Neural cell (in vitro differentiated cells): Measurements from ENCODE around the gene ASIC2. TPM values are rescaled to one million over a fixed set of nuclear protein-coding genes. Genes with fewer than 3 reads are reported as not detected.

Experiments used
- H2AFZ ChIP-seq: fragments of 200-600, 300-800 bp; sonication (generic), shearing (Covaris generic); 2 replicates; pipeline ENCODE4 v1.6.0; 2014; ENCODE audit warnings: low read depth, mild to moderate bottlenecking, antibody characterized with exemption, low read length, moderate library complexity
- H3F3A ChIP-seq: fragments of 200-600 bp; shearing (Covaris generic); 2 replicates; pipeline ENCODE4 v1.6.1; 2016; ENCODE audit warnings: mild to moderate bottlenecking, moderate library complexity, mixed read lengths, antibody characterized with exemption, low read length; ENCODE audit not compliant: insufficient read depth, poor library complexity, severe bottlenecking
- H3K27ac ChIP-seq: fragments of 200-600, 300-800 bp; sonication (generic), shearing (Covaris generic); 2 replicates; pipeline ENCODE4 v1.5.1; 2014; ENCODE audit warnings: mild to moderate bottlenecking, low read length, moderate library complexity
- H3K27me3 ChIP-seq: fragments of 300-800, 200-600 bp; sonication (generic), shearing (Covaris generic); 2 replicates; pipeline ENCODE4 v1.6.0; 2014; ENCODE audit warnings: mild to moderate bottlenecking, low read depth, low read length, moderate library complexity; ENCODE audit not compliant: insufficient read depth
- H3K36me3 ChIP-seq: fragments of 300-800, 200-600 bp; sonication (generic), shearing (Covaris generic); 2 replicates; pipeline ENCODE4 v1.5.1; 2014; ENCODE audit warnings: mild to moderate bottlenecking, antibody characterized with exemption, low read length, moderate library complexity; ENCODE audit not compliant: insufficient read depth
- H3K4me2 ChIP-seq: fragments of 300-800, 200-600 bp; sonication (generic), shearing (Covaris generic); 2 replicates; pipeline ENCODE4 v1.6.0; 2014; ENCODE audit warnings: mild to moderate bottlenecking, low read length
- H3K4me3 ChIP-seq: fragments of 300-800, 200-600 bp; sonication (generic), shearing (Covaris generic); 2 replicates; pipeline ENCODE4 v1.5.1; 2014; ENCODE audit warnings: mild to moderate bottlenecking, low read length, moderate library complexity
- H3K79me2 ChIP-seq: fragments of 200-600 bp; shearing (Covaris generic); replicated peaks from 2 replicates; pipeline ENCODE4 v1.6.0; 2014; ENCODE audit warnings: mild to moderate bottlenecking, low read length, moderate library complexity; ENCODE audit not compliant: insufficient read depth
- H3K9ac ChIP-seq: fragments of 300-800, 200-600 bp; sonication (generic), shearing (Covaris generic); 2 replicates; pipeline ENCODE4 v1.6.1; 2016; ENCODE audit warnings: mild to moderate bottlenecking, low read length, mixed read lengths
- H3K9me2 ChIP-seq: fragments of 200-600 bp; shearing (Covaris generic); 2 replicates; pipeline ENCODE4 v1.6.1; 2016; ENCODE audit warnings: mild to moderate bottlenecking, low read length, mixed read lengths; ENCODE audit not compliant: insufficient read depth
- H3K9me3 ChIP-seq: fragments of 200-600, 300-800 bp; sonication (generic), shearing (Covaris generic); 2 replicates; pipeline ENCODE4 v1.6.1; 2016; ENCODE audit warnings: mild to moderate bottlenecking, mixed run types, low read length, moderate library complexity, mixed read lengths
- H4K20me1 ChIP-seq: fragments of 200-600 bp; shearing (Covaris generic); 2 replicates; pipeline ENCODE4 v1.6.1; 2016; ENCODE audit warnings: mild to moderate bottlenecking, mixed run types; ENCODE audit not compliant: insufficient read depth
- CTCF ChIP-seq: fragments of 450-650 bp; IDR thresholded peaks from 2 replicates; pipeline ENCODE4 v1.5.1; 2014; ENCODE audit warnings: antibody characterized with exemption, mild to moderate bottlenecking, moderate library complexity; ENCODE audit not compliant: poor library complexity, severe bottlenecking
- EP300 ChIP-seq: fragments of 450-650 bp; conservative IDR thresholded peaks from 2 replicates; pipeline ENCODE4 v1.6.1; 2014; ENCODE audit warnings: antibody characterized with exemption, mild to moderate bottlenecking, moderate library complexity; ENCODE audit not compliant: poor library complexity, severe bottlenecking
- EZH2 ChIP-seq: fragments of 200-600, 300-800 bp; shearing (Covaris generic), sonication (generic); IDR thresholded peaks from 2 replicates; pipeline ENCODE4 v1.6.1; 2014; ENCODE audit warnings: antibody characterized with exemption, low read length, borderline replicate concordance, mild to moderate bottlenecking; ENCODE audit not compliant: insufficient read depth, poor library complexity, severe bottlenecking
- MXI1 ChIP-seq: fragments of 450-650 bp; conservative IDR thresholded peaks from 2 replicates; pipeline ENCODE4 v1.6.1; 2014; ENCODE audit warnings: antibody characterized with exemption, mild to moderate bottlenecking; ENCODE audit not compliant: poor library complexity, severe bottlenecking
- POLR2AphosphoS5 ChIP-seq: IDR thresholded peaks from 2 replicates; pipeline ENCODE4 v1.6.1; 2012
- RAD21 ChIP-seq: fragments of 450-650 bp; conservative IDR thresholded peaks from 2 replicates; pipeline ENCODE4 v1.6.1; 2014; ENCODE audit warnings: antibody characterized with exemption, mild to moderate bottlenecking, moderate library complexity
- REST ChIP-seq: IDR thresholded peaks from 2 replicates; pipeline ENCODE4 v1.6.1; 2012; ENCODE audit warnings: borderline replicate concordance
- SMC3 ChIP-seq: fragments of 450-650 bp; conservative IDR thresholded peaks from 2 replicates; pipeline ENCODE4 v1.6.1; 2014; ENCODE audit warnings: antibody characterized with exemption, mild to moderate bottlenecking, moderate library complexity; ENCODE audit not compliant: poor library complexity
- TAF1 ChIP-seq: IDR thresholded peaks from 2 replicates; pipeline ENCODE4 v1.6.1; 2012; ENCODE audit warnings: low read depth
- polyA plus RNA-seq: library from polyadenylated mRNA; depleted of rRNA; stranded (reverse); fragments of >200 nt; gene quantifications from 2 replicates; pipeline ENCODE4 v1.2.3, GENCODE V29; 2014

ASIC2 gene
- polyA plus RNA-seq, 1 donor from 2014 or later, result 2.4 TPM

- Histone ChIP-seq H3K27me3 (no peaks in the 10 kb centered on the region), H3F3A (no peaks in the 10 kb centered on the region), H3K9ac (no peak overlapping the region), H3K9me2 (no peaks in the 10 kb centered on the region), H3K79me2 (no peaks in the 10 kb centered on the region), H3K4me3 (no peak overlapping the region), H3K36me3 (no peaks in the 10 kb centered on the region), H4K20me1 (no peaks in the 10 kb centered on the region), H3K4me2 (no peak overlapping the region), H3K9me3 (no peaks in the 10 kb centered on the region), H2AFZ (no peak overlapping the region), H3K27ac (no peak overlapping the region)
- TF ChIP-seq EZH2, result no peak
- no peak for TF ChIP-seq TAF1
- TF ChIP-seq RAD21, result no peak
- TF ChIP-seq POLR2AphosphoS5, result no peak
- TF ChIP-seq EP300, result no peak
- no peak for TF ChIP-seq REST
- no peak for TF ChIP-seq SMC3
- no peak for TF ChIP-seq MXI1
- TF ChIP-seq CTCF, result no peak
These were observed 167.5 kb downstream of the ASIC2 start for GRCh38 chr17:33125552-33125950.

- no peak overlapping the region for H3K4me3 ChIP-seq
- no peaks in the 10 kb centered on the region for H3K9me3 ChIP-seq
- H3K27ac ChIP-seq, result no peak overlapping the region
- H3K27me3 ChIP-seq, result no peaks in the 10 kb centered on the region
- no peak overlapping the region for H3K4me2 ChIP-seq
- H3F3A ChIP-seq, result no peaks in the 10 kb centered on the region
- H3K9me2 ChIP-seq, result no peaks in the 10 kb centered on the region
- H4K20me1 ChIP-seq, result no peaks in the 10 kb centered on the region
- H3K79me2 ChIP-seq, result no peaks in the 10 kb centered on the region
- H3K9ac ChIP-seq, result no peak overlapping the region
- no peaks in the 10 kb centered on the region for H3K36me3 ChIP-seq
- H2AFZ ChIP-seq, result no peak overlapping the region
- no peak for TF ChIP-seq MXI1
- TF ChIP-seq EP300, result no peak
- no peak for TF ChIP-seq POLR2AphosphoS5
- no peak for TF ChIP-seq SMC3
- no peak for TF ChIP-seq TAF1
- TF ChIP-seq CTCF, result no peak
- TF ChIP-seq RAD21, result no peak
- no peak for TF ChIP-seq REST
- no peak for TF ChIP-seq EZH2
These were observed 168.1 kb downstream of the ASIC2 start for GRCh38 chr17:33124871-33125551.
